Measurements from ENCODE around the gene KRTAP19-5.

DNA sequence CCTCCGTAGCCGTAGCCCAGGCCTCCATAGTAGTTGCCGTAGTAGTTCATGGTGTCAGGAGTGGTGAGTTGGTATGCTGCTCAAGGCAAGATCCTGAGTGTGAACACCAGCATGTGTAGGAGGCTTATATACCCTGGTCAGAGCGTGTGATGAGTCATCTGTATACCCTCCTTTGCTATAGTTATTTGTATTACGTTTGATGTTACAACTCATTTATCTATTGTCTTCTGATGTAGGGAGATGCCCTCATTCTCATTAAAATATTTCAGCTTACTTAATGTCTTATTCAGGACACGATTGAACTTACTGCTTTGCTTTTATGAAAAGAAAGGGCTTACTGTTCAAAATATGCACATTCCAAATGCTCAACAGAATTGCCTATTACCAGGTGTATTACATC, at the start of gene KRTAP19-5:
- TF ChIP-seq, protein P1, sequence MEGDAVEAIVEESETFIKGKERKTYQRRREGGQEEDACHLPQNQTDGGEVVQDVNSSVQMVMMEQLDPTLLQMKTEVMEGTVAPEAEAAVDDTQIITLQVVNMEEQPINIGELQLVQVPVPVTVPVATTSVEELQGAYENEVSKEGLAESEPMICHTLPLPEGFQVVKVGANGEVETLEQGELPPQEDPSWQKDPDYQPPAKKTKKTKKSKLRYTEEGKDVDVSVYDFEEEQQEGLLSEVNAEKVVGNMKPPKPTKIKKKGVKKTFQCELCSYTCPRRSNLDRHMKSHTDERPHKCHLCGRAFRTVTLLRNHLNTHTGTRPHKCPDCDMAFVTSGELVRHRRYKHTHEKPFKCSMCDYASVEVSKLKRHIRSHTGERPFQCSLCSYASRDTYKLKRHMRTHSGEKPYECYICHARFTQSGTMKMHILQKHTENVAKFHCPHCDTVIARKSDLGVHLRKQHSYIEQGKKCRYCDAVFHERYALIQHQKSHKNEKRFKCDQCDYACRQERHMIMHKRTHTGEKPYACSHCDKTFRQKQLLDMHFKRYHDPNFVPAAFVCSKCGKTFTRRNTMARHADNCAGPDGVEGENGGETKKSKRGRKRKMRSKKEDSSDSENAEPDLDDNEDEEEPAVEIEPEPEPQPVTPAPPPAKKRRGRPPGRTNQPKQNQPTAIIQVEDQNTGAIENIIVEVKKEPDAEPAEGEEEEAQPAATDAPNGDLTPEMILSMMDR (IDR thresholded peaks at IDR 0.05; ENCODE audit: extremely low read depth in 1 of 2, insufficient read depth in 1 of 2, low read depth in 1 of 2, low read length in 2 of 2): no peak
- no peak for TF ChIP-seq POLR2A (IDR thresholded peaks at IDR 0.05; ENCODE audit: low read depth, low read length)
- TF ChIP-seq FOS (IDR thresholded peaks at IDR 0.05; ENCODE audit: borderline replicate concordance, insufficient read depth, low read length): no peak
- TF ChIP-seq POLR2AphosphoS5 (IDR thresholded peaks at IDR 0.05; ENCODE audit: insufficient read depth, low read depth, low read length): no peak
- no peak for TF ChIP-seq GATA2 (IDR thresholded peaks at IDR 0.05; ENCODE audit: insufficient read depth, insufficient read length, low read depth, low read length)
- no peak for TF ChIP-seq EZH2 (IDR thresholded peaks at IDR 0.05; ENCODE audit: borderline replicate concordance, low read depth, low read length, severe bottlenecking)
- TF ChIP-seq MYC (IDR thresholded peaks at IDR 0.05; ENCODE audit: low read depth, low read length): no peak
- TF ChIP-seq JUN (IDR thresholded peaks at IDR 0.05; ENCODE audit: borderline replicate concordance, insufficient read depth, insufficient read length, low read depth): no peak
- TF ChIP-seq, protein P2, sequence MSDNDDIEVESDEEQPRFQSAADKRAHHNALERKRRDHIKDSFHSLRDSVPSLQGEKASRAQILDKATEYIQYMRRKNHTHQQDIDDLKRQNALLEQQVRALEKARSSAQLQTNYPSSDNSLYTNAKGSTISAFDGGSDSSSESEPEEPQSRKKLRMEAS (IDR thresholded peaks at IDR 0.05; ENCODE audit: insufficient read depth, insufficient read length): no peak

Measured in endothelial cell of umbilical vein (primary cell).